H1 (cell line): ENCODE measurements around the gene TBC1D13. TPM values are rescaled to one million over a fixed set of nuclear protein-coding genes. Genes with fewer than 3 reads are reported as not detected.
"Not testable (repeated sequence)": the region's sequence is repeated elsewhere in the genome, so short reads cannot be mapped to it uniquely, and the experiment has no call there.

ENCODE experiments used
- CTCF ChIA-PET: fragments of 300-600 bp; sonication (Branson Sonifier 250); formaldehyde crosslinking; loops from one replicate; lab custom pipeline; 2021; ENCODE audit not compliant: partially characterized antibody; lab: Charles Lee
- POLR2A ChIA-PET: fragments of 300-600 bp; sonication (Branson Sonifier 250); formaldehyde crosslinking; loops from one replicate; lab custom pipeline; 2021; ENCODE audit warnings: inconsistent platforms; ENCODE audit not compliant: partially characterized antibody; lab: Charles Lee
- DNase-seq, 2 experiments: peaks; one replicate each; pipeline versions ENCODE4 v3.0.0 to v3.0.0-alpha.2; 2010 to 2022; ENCODE audit warnings: low spot score in 2 of 2, low read depth in 1 of 2, mixed read lengths in 1 of 2
- FAIRE-seq: peaks from 2 replicates; lab custom pipeline; 2011; peaks lifted over from hg19 to GRCh38; lab: Jason Lieb, UNC
- H2AFZ ChIP-seq: 2 replicates; pipeline ENCODE4 v1.8.1; 2012; ENCODE audit warnings: low read length, inconsistent platforms
- H2AK5ac ChIP-seq: 2 replicates; pipeline ENCODE4 v1.6.1; 2013; ENCODE audit warnings: low read depth, low read length
- H2BK120ac ChIP-seq: replicated peaks from 2 replicates; pipeline ENCODE3; 2013; ENCODE audit warnings: low read depth, low read length, inconsistent platforms
- H2BK12ac ChIP-seq: 2 replicates; pipeline ENCODE4 v1.6.1; 2013; ENCODE audit warnings: low read depth, low read length
- H2BK15ac ChIP-seq: 2 replicates; pipeline ENCODE4 v1.6.1; 2013; ENCODE audit warnings: low read length
- H2BK20ac ChIP-seq: 2 replicates; pipeline ENCODE4 v1.6.1; 2013; ENCODE audit warnings: low read length
- H2BK5ac ChIP-seq: 2 replicates; pipeline ENCODE4 v1.6.1; 2013; ENCODE audit warnings: low read depth, low read length
- H3K14ac ChIP-seq: 2 replicates; pipeline ENCODE4 v1.6.1; 2013; ENCODE audit warnings: inconsistent platforms; ENCODE audit not compliant: insufficient read length
- H3K18ac ChIP-seq: 2 replicates; pipeline ENCODE4 v1.6.1; 2013; ENCODE audit warnings: low read length; ENCODE audit errors: extremely low read depth
- H3K23ac ChIP-seq: 2 replicates; pipeline ENCODE4 v1.6.1; 2013; ENCODE audit warnings: inconsistent platforms; ENCODE audit not compliant: insufficient read length
- H3K23me2 ChIP-seq: 2 replicates; pipeline ENCODE4 v1.6.1; 2013; ENCODE audit warnings: low read depth, low read length
- H3K27ac ChIP-seq: 2 replicates; pipeline ENCODE4 v1.6.1; 2011; ENCODE audit warnings: low read depth, low read length, inconsistent platforms
- H3K27me3 ChIP-seq, 4 experiments: replicated peaks in 1 of 4; 1 replicate in 1 of 4; 2 replicates in 3 of 4; pipeline versions ENCODE4 v1.6.1 to v1.8.1; 2011 to 2013; ENCODE audit warnings: low read length in 3 of 4, mild to moderate bottlenecking in 3 of 4, inconsistent platforms in 2 of 4, mixed read lengths in 2 of 4, moderate library complexity in 1 of 4; ENCODE audit not compliant: control insufficient read depth in 3 of 4, insufficient read depth in 3 of 4; ENCODE audit errors: extremely low read depth in 1 of 4
- H3K36me3 ChIP-seq, 4 experiments: 2 replicates each; pipeline versions ENCODE4 v1.6.1 to v1.8.1; 2011 to 2013; ENCODE audit warnings: mild to moderate bottlenecking in 4 of 4, low read length in 3 of 4, moderate library complexity in 2 of 4, control low read depth in 1 of 4, inconsistent platforms in 1 of 4; ENCODE audit not compliant: insufficient read depth in 4 of 4, control insufficient read depth in 2 of 4
- H3K4ac ChIP-seq: replicated peaks from 2 replicates; pipeline ENCODE3; 2013; ENCODE audit warnings: low read length, low read depth, mixed read lengths, inconsistent platforms; ENCODE audit not compliant: insufficient read length
- H3K4me1 ChIP-seq, 4 experiments: replicated peaks in 1 of 4; 1 replicate in 1 of 4; 2 replicates in 3 of 4; pipeline versions ENCODE4 v1.6.1 to v1.8.1; 2011 to 2013; ENCODE audit warnings: low read length in 3 of 4, inconsistent platforms in 2 of 4, mixed read lengths in 1 of 4; ENCODE audit not compliant: insufficient read depth in 4 of 4, control insufficient read depth in 3 of 4
- H3K4me2 ChIP-seq, 2 experiments: 2 replicates each; pipeline versions ENCODE4 v1.6.1 to v1.8.1; 2011 to 2013; ENCODE audit warnings: low read depth in 2 of 2, low read length in 2 of 2, control low read depth in 1 of 2, inconsistent platforms in 1 of 2, mild to moderate bottlenecking in 1 of 2; ENCODE audit not compliant: insufficient read depth in 1 of 2
- H3K4me3 ChIP-seq, 4 experiments: fragments of 200-600, 300-600 bp in 1 of 4; sonication (generic), shearing (Covaris generic), sonication (Bioruptor Twin) in 1 of 4; 2 replicates each; pipeline versions ENCODE4 v1.5.1 to v1.8.1; 2011 to 2016; ENCODE audit warnings: low read length in 4 of 4, low read depth in 3 of 4, control low read depth in 2 of 4, inconsistent platforms in 2 of 4, mild to moderate bottlenecking in 2 of 4, mixed read lengths in 1 of 4, moderate library complexity in 1 of 4; ENCODE audit not compliant: insufficient read depth in 2 of 4; ENCODE audit errors: extremely low read depth in 1 of 4
- H3K56ac ChIP-seq: replicated peaks from 2 replicates; pipeline ENCODE3; 2013; ENCODE audit warnings: low read depth, mild to moderate bottlenecking, mixed read lengths, low read length, inconsistent platforms; ENCODE audit not compliant: insufficient read length
- H3K79me1 ChIP-seq: 2 replicates; pipeline ENCODE4 v1.6.1; 2013; ENCODE audit warnings: low read depth, low read length, control low read depth
- H3K79me2 ChIP-seq, 2 experiments: 2 replicates each; pipeline versions ENCODE4 v1.6.1 to v1.8.1; 2012 to 2013; ENCODE audit warnings: low read length in 2 of 2, mild to moderate bottlenecking in 2 of 2, inconsistent platforms in 1 of 2; ENCODE audit not compliant: insufficient read depth in 2 of 2, control insufficient read depth in 1 of 2
- H3K9ac ChIP-seq, 4 experiments: replicated peaks in 1 of 4; 1 replicate in 1 of 4; 2 replicates in 3 of 4; pipeline versions ENCODE4 v1.6.1 to v1.8.1; 2011 to 2013; ENCODE audit warnings: low read depth in 3 of 4, low read length in 3 of 4, control low read depth in 2 of 4, mild to moderate bottlenecking in 2 of 4, moderate library complexity in 2 of 4, inconsistent platforms in 1 of 4; ENCODE audit errors: extremely low read depth in 1 of 4
- H3K9me3 ChIP-seq, 2 experiments: 2 replicates each; pipeline versions ENCODE4 v1.6.1 to v1.8.1; 2012 to 2013; ENCODE audit warnings: mild to moderate bottlenecking in 2 of 2, moderate library complexity in 2 of 2, control low read depth in 1 of 2, inconsistent platforms in 1 of 2, low read depth in 1 of 2, low read length in 1 of 2, mixed read lengths in 1 of 2; ENCODE audit not compliant: insufficient read depth in 2 of 2
- H4K20me1 ChIP-seq, 2 experiments: replicated peaks in 1 of 2; 2 replicates each; pipeline versions ENCODE3 to v1.8.1; 2011 to 2013; ENCODE audit warnings: inconsistent platforms in 2 of 2, low read length in 2 of 2, mild to moderate bottlenecking in 1 of 2; ENCODE audit not compliant: insufficient read depth in 2 of 2, control insufficient read depth in 1 of 2
- H4K5ac ChIP-seq: 2 replicates; pipeline ENCODE4 v1.6.1; 2013; ENCODE audit warnings: low read length, low read depth, mixed read lengths, inconsistent platforms; ENCODE audit not compliant: insufficient read length
- H4K8ac ChIP-seq: 2 replicates; pipeline ENCODE4 v1.8.0; 2013; ENCODE audit warnings: mild to moderate bottlenecking, moderate library complexity, low read length, inconsistent platforms; ENCODE audit not compliant: insufficient read depth; ENCODE audit errors: extremely low read depth
- H4K91ac ChIP-seq: replicated peaks from 2 replicates; pipeline ENCODE3; 2013; ENCODE audit warnings: low read length, mixed read lengths, inconsistent platforms; ENCODE audit not compliant: insufficient read length
- WGBS, 2 experiments: shearing (Covaris generic) in 1 of 2; methylation state at CpG; one replicate each; pipeline versions ENCODE4 v1.1.6 to v1.1.7; 2013 to 2015; ENCODE audit warnings: low lambda C conversion rate in 2 of 2, mixed read lengths in 2 of 2, inconsistent platforms in 1 of 2, low coverage in 1 of 2, missing lambda C conversion rate in 1 of 2; ENCODE audit not compliant: insufficient replicate concordance in 2 of 2, insufficient coverage in 1 of 2, insufficient read length in 1 of 2; ENCODE audit errors: extremely low coverage in 1 of 2, missing lambda C conversion rate in 1 of 2; 5-methylcytosine and 5-hydroxymethylcytosine counted together
- polyA plus RNA-seq, 7 experiments: library from polyadenylated mRNA; depleted of rRNA in 3 of 7; stranded (reverse) in 5 of 7; unstranded in 2 of 7; fragments of >200 nt in 5 of 7; fragments of 200-250 nt in 2 of 7; gene quantifications; 1 replicate in 5 of 7; 2 replicates in 1 of 7; 4 replicates in 1 of 7; pipeline versions ENCODE4 v1.2.1 to v1.2.3, GENCODE V29; 2011 to 2013; ENCODE audit warnings: missing spikeins in 2 of 7, mixed read lengths in 2 of 7
- small RNA-seq: library from polyadenylated mRNA; stranded (forward); fragments of <200 nt; extraction: miRNeasy Mini kit (QIAGEN cat#:217004); gene quantifications from one replicate; pipeline ENCODE3, GENCODE V24; 2013; ENCODE audit not compliant: insufficient read depth
- total RNA-seq: library from RNA; stranded (reverse); fragmentation: NEBNext Ultra II Directional; extraction: Animal tissue kit (Norgen Biotek cat#: 25700); gene quantifications from 2 replicates; pipeline ENCODE4 v1.2.1, GENCODE V29; 2021

The TBC1D13 gene
- total and polyA plus RNA-seq, 2 of the 8 experiments (the other 6 are each of a cell fraction or from before 2014, with no cell fraction given): 21.3 to 24.7 TPM

DNA sequence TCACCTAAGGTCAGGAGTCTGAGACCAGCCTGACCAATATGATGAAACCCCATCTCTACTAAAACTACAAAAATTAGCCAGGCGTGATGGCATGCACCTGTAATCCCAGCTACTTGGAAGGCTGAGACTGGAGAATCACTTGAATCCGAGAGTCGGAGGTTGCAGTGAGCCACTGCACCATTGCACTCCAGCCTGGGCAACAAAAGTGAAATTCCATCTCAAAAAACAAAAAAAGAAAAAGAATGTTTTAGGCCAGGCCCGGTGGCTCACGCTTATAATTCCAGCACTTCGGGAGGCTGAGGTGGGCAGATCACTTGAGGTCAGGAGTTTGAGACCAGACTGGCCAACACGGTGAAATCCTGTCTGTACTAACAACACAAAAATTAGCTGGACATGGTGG lies 71.4 kb downstream of the TBC1D13 start:
- not testable (repeated sequence) for H4K5ac ChIP-seq

More for the DNA sequence above, 71.4 kb downstream of the TBC1D13 start:
- not testable (repeated sequence) for H3K9ac ChIP-seq, H3K14ac ChIP-seq, FAIRE-seq, H2AK5ac ChIP-seq, H3K36me3 ChIP-seq, H3K23ac ChIP-seq, H2BK12ac ChIP-seq, H2BK5ac ChIP-seq, H3K27ac ChIP-seq, H3K9me3 ChIP-seq, H3K4me2 ChIP-seq, H4K91ac ChIP-seq, H3K27me3 ChIP-seq, H4K20me1 ChIP-seq, H2BK15ac ChIP-seq, H3K56ac ChIP-seq, H3K79me2 ChIP-seq, H2AFZ ChIP-seq, DNase-seq, H3K18ac ChIP-seq, H3K4me1 ChIP-seq, H4K8ac ChIP-seq, H3K4me3 ChIP-seq, H2BK20ac ChIP-seq, H3K4ac ChIP-seq, H3K79me1 ChIP-seq, H2BK120ac ChIP-seq, H3K23me2 ChIP-seq
- 100% methylated on average over 7 of the region's 7 CpGs; no CpG with 5 or more reads in 1 of the 2 experiments for WGBS, 2 experiments
- POLR2A ChIA-PET: interaction anchor here (1.0 to 1.5 kb wide), 2 partner anchors 34 to 73 kb away, joined by 3 to 5 read pairs; no protein-coding TSS in a partner anchor
- CTCF ChIA-PET: interaction anchor here (0.7 to 8.8 kb wide), 4 partner anchors 18 to 773 kb away, joined by 3 to 139 read pairs (median 68); partner anchors contain the start of genes KYAT1, LRRC8A and PHYHD1

Small RNAs within 50 kb of the gene (small RNA-seq; reads per million reads assigned to genes)
- gene RF00017: not detected

Other genes starting within 250 kb of the TBC1D13 start
- gene SPTAN1, start 234.7 kb upstream of the TBC1D13 start, total RNA-seq: 209 and 216 TPM in 2 replicates
- 182 and 242 TPM in 2 replicates for gene SPTAN1, start 234.7 kb upstream of the TBC1D13 start, polyA plus RNA-seq (2011; rRNA removed)
- gene DYNC2I2, start 130.4 kb upstream of the TBC1D13 start, total RNA-seq: 58.0 and 60.4 TPM in 2 replicates
- gene DYNC2I2, start 130.4 kb upstream of the TBC1D13 start, polyA plus RNA-seq (2011; rRNA removed): 78.5 and 113 TPM in 2 replicates
- 1,327 and 1,345 TPM in 2 replicates for gene SET, start 98.0 kb upstream of the TBC1D13 start, total RNA-seq
- 466 and 513 TPM in 2 replicates for gene SET, start 98.0 kb upstream of the TBC1D13 start, polyA plus RNA-seq (2011; rRNA removed)
- gene PKN3, start 84.8 kb upstream of the TBC1D13 start, total RNA-seq: 15.2 and 16.3 TPM in 2 replicates
- gene PKN3, start 84.8 kb upstream of the TBC1D13 start, polyA plus RNA-seq (2011; rRNA removed): 15.7 and 24.4 TPM in 2 replicates
- 32.8 and 35.0 TPM in 2 replicates for gene ZDHHC12, start 63.1 kb upstream of the TBC1D13 start, total RNA-seq
- gene ZDHHC12, start 63.1 kb upstream of the TBC1D13 start, polyA plus RNA-seq (2011; rRNA removed): 93.8 and 121 TPM in 2 replicates
- 20.5 and 22.6 TPM in 2 replicates for gene ZER1, start 15.3 kb upstream of the TBC1D13 start, total RNA-seq
- 26.6 and 55.8 TPM in 2 replicates for gene ZER1, start 15.3 kb upstream of the TBC1D13 start, polyA plus RNA-seq (2011; rRNA removed)
- 17.5 and 22.4 TPM in 2 replicates for gene ENDOG, start 31.2 kb downstream of the TBC1D13 start, total RNA-seq
- gene ENDOG, start 31.2 kb downstream of the TBC1D13 start, polyA plus RNA-seq (2011; rRNA removed): 23.4 and 31.8 TPM in 2 replicates
- gene SPOUT1, start 42.5 kb downstream of the TBC1D13 start, total RNA-seq: 73.4 and 77.8 TPM in 2 replicates
- 69.2 and 100 TPM in 2 replicates for gene SPOUT1, start 42.5 kb downstream of the TBC1D13 start, polyA plus RNA-seq (2011; rRNA removed)
- 28.5 and 30.4 TPM in 2 replicates for gene KYAT1, start 94.7 kb downstream of the TBC1D13 start, total RNA-seq
- gene KYAT1, start 94.7 kb downstream of the TBC1D13 start, polyA plus RNA-seq (2011; rRNA removed): 42.2 and 56.6 TPM in 2 replicates
- 103 and 106 TPM in 2 replicates for gene LRRC8A, start 94.9 kb downstream of the TBC1D13 start, total RNA-seq
- 111 and 114 TPM in 2 replicates for gene LRRC8A, start 94.9 kb downstream of the TBC1D13 start, polyA plus RNA-seq (2011; rRNA removed)
- gene PHYHD1, start 133.7 kb downstream of the TBC1D13 start, total RNA-seq: 14.1 and 18.1 TPM in 2 replicates
- 25.6 and 33.2 TPM in 2 replicates for gene PHYHD1, start 133.7 kb downstream of the TBC1D13 start, polyA plus RNA-seq (2011; rRNA removed)
- 17.2 and 18.8 TPM in 2 replicates for gene DOLK, start 160.3 kb downstream of the TBC1D13 start, total RNA-seq
- 39.1 and 44.3 TPM in 2 replicates for gene DOLK, start 160.3 kb downstream of the TBC1D13 start, polyA plus RNA-seq (2011; rRNA removed)
- gene NUP188, start 160.4 kb downstream of the TBC1D13 start, total RNA-seq: 95.0 and 111 TPM in 2 replicates
- 90.1 and 107 TPM in 2 replicates for gene NUP188, start 160.4 kb downstream of the TBC1D13 start, polyA plus RNA-seq (2011; rRNA removed)
- gene SH3GLB2, start 241.1 kb downstream of the TBC1D13 start, total RNA-seq: 52.7 and 54.9 TPM in 2 replicates
- 79.9 and 95.9 TPM in 2 replicates for gene SH3GLB2, start 241.1 kb downstream of the TBC1D13 start, polyA plus RNA-seq (2011; rRNA removed)
- gene MIGA2, start 249.4 kb downstream of the TBC1D13 start, total RNA-seq: 30.9 and 39.0 TPM in 2 replicates
- 24.6 and 36.6 TPM in 2 replicates for gene MIGA2, start 249.4 kb downstream of the TBC1D13 start, polyA plus RNA-seq (2011; rRNA removed)